ENCODE data around the gene ETFB.

DNA sequence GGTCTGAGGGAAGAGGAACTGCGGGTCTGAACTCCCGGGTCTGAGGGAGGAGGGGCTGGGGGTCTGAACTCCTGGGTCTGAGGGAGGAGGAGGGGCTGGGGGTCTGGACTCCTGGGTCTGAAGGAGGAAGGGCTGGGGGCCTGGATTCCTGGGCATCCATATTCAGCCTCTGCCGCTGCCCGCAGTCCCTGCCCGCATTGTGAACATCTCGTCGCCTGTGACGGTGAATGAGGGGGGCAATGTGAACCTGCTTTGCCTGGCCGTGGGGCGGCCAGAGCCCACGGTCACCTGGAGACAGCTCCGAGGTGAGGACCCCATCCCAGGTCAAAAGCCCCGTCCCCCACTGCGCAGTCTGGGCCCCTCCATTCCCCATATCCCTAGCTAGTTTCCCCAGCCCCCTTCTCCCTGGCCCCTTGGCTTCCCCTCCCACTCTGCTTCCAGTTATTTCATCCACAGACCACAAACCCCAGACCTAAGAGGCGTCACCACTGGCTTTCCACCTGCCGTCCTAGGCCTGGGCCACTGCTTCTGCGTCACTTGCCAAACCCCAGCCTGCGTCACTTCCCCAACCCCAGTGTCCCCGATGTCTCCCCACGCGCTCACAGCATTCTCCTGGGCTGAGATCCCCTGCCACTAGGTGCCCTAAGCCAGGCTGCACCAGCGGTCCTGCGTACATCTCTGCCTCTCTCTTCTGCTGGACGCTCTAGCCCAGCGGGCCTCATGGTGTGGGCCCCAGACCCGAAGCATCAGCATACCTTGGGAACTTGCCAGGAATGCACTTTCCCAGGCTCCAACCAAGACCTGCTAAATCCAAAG, 40.8 kb downstream of the ETFB start:
- no peak for TF ChIP-seq HDGF (IDR thresholded peaks at IDR 0.05; ENCODE audit: borderline replicate concordance)
- TF ChIP-seq SP1 (IDR thresholded peaks at IDR 0.05) = no peak
- TF ChIP-seq BHLHE40 (IDR thresholded peaks at IDR 0.05; ENCODE audit: borderline replicate concordance) = no peak
- no peak for TF ChIP-seq ELF4 (IDR thresholded peaks at IDR 0.05)
- TF ChIP-seq, protein P1, sequence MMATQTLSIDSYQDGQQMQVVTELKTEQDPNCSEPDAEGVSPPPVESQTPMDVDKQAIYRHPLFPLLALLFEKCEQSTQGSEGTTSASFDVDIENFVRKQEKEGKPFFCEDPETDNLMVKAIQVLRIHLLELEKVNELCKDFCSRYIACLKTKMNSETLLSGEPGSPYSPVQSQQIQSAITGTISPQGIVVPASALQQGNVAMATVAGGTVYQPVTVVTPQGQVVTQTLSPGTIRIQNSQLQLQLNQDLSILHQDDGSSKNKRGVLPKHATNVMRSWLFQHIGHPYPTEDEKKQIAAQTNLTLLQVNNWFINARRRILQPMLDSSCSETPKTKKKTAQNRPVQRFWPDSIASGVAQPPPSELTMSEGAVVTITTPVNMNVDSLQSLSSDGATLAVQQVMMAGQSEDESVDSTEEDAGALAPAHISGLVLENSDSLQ (IDR thresholded peaks at IDR 0.05) = no peak
- no peak for TF ChIP-seq ARNT (IDR thresholded peaks at IDR 0.05)
- TF ChIP-seq TARDBP (IDR thresholded peaks at IDR 0.05) = no peak
- no peak for TF ChIP-seq NFRKB (IDR thresholded peaks at IDR 0.05)
- TF ChIP-seq FOXK2 (IDR thresholded peaks at IDR 0.05) = no peak
- no peak for TF ChIP-seq SUZ12 (IDR thresholded peaks at IDR 0.05)
- TF ChIP-seq FOXA1 (IDR thresholded peaks at IDR 0.05) = no peak
- no peak for TF ChIP-seq ZNF384 (IDR thresholded peaks at IDR 0.05)

Data from HEK293T (cell line).